HG03108 (cell line): ENCODE results near the gene ARF3.

Experiments
- ATAC-seq: cut with Tn5 transposase; IDR thresholded peaks from one replicate; pipeline ENCODE4 v1.9.1; 2021; ENCODE audit warnings: moderate library complexity; ENCODE audit not compliant: unreplicated experiment

ARF3 gene

GRCh38 chr12:48982397-48983080, 25.3 kb upstream of the ARF3 start:
- no peak for ATAC-seq

DNA sequence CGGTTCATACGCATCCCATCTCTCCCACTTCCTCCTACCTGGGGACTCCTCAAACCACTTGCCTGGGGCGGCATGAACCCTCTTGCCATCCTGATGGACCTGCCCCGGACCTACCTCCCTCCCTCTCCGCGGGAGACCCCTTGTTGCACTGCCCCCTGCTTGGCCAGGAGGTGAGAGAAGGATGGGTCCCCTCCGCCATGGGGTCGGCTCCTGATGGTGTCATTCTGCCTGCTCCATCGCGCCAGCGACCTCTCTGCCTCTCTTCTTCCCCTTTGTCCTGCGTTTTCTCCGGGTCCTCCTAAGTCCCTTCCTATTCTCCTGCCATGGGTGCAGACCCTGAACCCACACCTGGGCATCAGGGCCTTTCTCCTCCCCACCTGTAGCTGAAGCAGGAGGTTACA, 24.5 kb upstream of the ARF3 start:
- no peak for ATAC-seq

GRCh38 chr12:48980953-48981756, 23.9 kb upstream of the ARF3 start:
- no peak for ATAC-seq

DNA sequence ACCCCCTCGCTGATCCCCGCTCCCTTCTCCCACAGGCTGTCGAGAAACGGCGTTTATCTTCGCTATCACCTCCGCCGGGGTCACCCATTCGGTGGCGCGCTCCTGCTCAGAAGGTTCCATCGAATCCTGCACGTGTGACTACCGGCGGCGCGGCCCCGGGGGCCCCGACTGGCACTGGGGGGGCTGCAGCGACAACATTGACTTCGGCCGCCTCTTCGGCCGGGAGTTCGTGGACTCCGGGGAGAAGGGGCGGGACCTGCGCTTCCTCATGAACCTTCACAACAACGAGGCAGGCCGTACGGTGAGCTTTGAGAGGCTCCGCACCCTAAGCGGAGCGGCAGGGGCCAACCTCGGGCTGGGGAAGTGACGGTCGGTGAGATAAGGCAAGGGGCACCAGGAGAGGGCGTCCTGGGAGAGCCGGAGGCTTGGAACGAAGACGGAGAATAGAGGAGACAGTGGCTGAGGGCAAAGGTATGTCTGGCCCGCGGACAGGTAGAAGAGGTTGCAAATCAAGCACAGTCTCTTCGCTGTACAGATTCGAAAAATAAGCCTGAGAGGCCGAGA, 23.2 kb upstream of the ARF3 start:
- no peak for ATAC-seq

DNA sequence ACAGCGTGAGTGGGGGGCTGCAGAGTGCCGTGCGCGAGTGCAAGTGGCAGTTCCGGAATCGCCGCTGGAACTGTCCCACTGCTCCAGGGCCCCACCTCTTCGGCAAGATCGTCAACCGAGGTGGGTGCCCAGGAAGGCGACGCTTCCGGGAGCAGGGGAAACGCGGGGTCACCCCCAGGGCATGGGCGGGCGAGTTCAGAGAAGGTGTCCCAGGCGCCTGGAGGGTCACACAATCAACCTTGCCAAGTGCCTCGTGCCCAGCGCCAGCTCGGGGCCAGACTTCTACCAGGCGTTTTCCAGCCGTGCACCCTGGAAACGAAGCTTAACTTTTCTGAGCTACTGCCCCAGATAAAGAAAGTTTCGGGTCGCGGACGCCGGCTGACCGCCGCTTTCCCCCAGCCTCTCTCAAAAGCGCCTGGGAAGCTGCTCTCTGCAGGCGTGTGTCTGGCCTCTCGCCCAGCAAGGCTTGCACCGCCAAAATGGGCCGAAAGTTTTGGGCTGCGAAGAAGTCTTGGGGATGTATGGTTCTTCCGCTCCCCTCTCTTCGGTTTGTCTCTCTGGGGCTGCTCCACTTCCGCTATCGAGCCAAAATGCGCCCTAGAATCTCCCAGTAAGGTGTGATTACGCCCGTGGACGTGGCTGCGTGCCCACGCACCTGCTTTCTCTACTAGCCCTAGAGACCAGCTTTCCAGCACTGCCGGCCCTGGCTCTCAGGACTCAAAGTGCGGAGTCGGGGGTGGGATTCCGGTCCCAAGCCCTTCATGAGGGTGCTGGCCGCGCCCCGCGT, 22.5 kb upstream of the ARF3 start:
- no peak for ATAC-seq

DNA sequence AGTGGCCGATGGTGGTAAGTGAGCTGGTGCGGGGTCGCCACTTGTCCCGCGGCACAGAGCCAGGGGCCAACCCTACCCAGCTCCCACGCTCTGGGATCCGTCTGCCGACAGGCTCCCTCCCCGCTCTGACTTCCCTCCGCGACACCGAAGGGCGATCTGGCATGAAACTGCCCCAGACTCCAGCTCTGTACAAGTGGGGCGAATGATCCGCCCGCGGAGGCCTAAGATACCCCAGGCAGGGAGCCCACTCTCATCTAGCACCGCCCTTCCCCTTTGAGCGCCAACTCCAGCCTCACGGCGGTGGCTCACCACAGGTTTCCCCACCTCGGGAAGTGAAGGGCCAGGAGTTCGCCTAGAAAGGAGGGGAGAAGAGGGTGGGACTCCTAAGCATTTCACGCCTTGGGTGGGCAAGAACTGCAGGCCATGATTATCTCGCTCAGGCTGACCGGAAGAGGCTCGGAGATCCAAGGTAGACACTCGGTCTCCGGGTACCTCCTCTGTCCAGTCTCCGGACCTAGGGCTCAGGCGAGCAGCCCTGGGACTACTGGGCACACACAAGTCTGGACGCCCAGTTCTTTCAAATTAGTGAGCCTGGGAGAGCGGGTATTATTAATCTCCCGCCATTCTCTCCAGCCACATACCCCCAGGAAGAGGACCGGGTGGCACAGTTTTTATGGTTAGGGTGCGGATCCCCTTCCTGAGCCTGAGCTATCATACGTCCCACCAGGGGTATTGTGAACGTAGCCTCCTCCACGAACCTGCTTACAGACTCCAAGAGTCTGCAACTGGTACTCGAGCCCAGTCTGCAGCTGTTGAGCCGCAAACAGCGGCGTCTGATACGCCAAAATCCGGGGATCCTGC, 21.7 kb upstream of the ARF3 start:
- ATAC-seq: no peak

DNA sequence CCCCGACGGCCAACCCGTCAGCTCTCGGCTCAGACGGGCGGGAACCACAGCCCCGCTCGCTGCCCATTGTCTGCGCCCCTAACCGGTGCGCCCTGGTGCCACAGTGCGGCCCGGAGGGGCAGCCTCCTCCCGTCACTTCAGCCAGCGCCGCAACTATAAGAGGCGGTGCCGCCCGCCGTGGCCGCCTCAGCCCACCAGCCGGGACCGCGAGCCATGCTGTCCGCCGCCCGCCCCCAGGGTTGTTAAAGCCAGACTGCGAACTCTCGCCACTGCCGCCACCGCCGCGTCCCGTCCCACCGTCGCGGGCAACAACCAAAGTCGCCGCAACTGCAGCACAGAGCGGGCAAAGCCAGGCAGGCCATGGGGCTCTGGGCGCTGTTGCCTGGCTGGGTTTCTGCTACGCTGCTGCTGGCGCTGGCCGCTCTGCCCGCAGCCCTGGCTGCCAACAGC, 21.0 kb upstream of the ARF3 start, which contains the start of gene WNT1:
Gene WNT1, plus strand, starts transcription at position 32 of the 450 bp plus-strand sequence. Its CDS starts 329 bp downstream, at position 361.
- no peak for ATAC-seq

- ATAC-seq: no peak
These were observed 20.3 kb upstream of the ARF3 start for GRCh38 chr12:48977290-48978281.

GRCh38 chr12:48973941-48974673, 16.8 kb upstream of the ARF3 start:
- ATAC-seq: no peak

DNA sequence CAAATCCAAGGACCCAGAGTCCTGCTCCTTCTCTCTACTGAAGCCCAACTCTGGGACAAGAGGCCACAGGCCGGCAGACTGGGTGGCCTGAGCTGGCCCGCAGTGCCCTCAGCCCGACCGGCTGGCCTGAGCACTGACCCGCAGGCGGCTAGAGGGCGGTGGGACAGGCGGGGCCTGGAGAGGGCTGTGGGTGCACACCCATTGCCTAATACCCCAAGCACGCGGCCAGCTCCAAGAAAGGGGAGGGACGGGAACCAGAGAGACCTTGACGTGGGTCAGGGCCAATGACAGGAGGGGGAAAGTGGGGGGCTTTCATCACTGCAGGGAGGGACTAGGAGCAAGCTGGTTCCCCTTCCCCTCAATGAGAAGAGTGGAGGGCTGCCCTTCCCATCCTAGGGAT, 16.2 kb upstream of the ARF3 start:
- ATAC-seq: no peak

DNA sequence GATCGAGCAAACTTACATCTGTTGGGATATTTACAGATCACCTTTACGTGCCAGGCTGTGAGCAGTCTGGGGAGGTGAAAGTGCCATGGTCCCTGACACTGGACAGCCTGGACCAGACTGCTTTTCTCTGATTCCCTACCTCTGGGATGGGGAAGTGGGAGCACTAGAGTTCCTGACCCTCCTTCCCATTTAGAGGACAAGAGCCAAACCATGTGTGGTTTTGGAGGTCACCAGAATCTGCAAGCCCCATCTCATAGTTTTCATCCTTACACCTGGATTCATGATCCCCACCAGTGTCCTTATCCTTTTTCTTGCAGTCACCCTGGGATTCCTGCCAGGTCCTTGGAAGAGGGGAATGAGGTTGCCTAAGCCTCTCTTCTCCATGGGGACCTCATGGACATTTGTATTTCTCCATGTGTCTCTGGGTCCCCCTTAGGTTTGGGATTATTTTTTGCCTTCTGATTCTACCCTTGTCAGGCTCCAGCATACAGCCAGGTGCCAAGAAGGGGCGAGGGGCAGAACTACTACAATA, 15.7 kb upstream of the ARF3 start:
- ATAC-seq: no peak

GRCh38 chr12:48972213-48972951, 15.1 kb upstream of the ARF3 start:
- no peak for ATAC-seq

GRCh38 chr12:48970702-48971334, 13.5 kb upstream of the ARF3 start:
- ATAC-seq: no peak

- ATAC-seq: no peak
These were observed 12.8 kb upstream of the ARF3 start for GRCh38 chr12:48969833-48970701.

- ATAC-seq: no peak
These were observed 12.0 kb upstream of the ARF3 start for GRCh38 chr12:48969160-48969771.

- no peak for ATAC-seq
These were observed 11.2 kb upstream of the ARF3 start for GRCh38 chr12:48968467-48968866.
